NCI-H146 treated with DMSO at 0.1 percent for 48 hours (cell line): ENCODE results near the gene MCM5.
"Not testable (repeated sequence)": the region's sequence is repeated elsewhere in the genome, so short reads cannot be mapped to it uniquely, and the experiment has no call there.

Source experiments
- DNase-seq: peaks from one replicate; lab custom pipeline; 2025; ENCODE audit not compliant: unreplicated experiment; lab: John Stamatoyannopoulos, UW

Gene MCM5

DNA sequence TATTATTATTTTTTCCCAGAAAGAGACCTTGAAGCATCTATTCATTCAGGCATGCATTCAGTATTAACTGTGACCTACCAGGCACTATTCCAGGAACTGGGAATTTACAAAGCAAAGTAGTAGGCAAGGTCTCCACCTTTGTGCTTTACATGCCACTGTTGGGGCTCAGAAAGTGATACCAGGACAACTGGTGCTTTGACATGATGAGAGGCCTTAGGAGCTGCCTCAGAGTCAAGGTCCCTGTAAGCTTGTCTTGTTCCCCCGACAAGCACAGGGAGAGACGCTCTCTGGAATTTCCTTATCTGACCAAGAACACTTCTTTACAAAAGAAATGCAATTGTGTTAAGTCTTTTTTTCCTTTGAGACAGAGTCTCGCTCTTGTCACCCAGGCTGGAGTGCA lies 21.3 kb upstream of the MCM5 start:
- DNase-seq, result no peak

DNA sequence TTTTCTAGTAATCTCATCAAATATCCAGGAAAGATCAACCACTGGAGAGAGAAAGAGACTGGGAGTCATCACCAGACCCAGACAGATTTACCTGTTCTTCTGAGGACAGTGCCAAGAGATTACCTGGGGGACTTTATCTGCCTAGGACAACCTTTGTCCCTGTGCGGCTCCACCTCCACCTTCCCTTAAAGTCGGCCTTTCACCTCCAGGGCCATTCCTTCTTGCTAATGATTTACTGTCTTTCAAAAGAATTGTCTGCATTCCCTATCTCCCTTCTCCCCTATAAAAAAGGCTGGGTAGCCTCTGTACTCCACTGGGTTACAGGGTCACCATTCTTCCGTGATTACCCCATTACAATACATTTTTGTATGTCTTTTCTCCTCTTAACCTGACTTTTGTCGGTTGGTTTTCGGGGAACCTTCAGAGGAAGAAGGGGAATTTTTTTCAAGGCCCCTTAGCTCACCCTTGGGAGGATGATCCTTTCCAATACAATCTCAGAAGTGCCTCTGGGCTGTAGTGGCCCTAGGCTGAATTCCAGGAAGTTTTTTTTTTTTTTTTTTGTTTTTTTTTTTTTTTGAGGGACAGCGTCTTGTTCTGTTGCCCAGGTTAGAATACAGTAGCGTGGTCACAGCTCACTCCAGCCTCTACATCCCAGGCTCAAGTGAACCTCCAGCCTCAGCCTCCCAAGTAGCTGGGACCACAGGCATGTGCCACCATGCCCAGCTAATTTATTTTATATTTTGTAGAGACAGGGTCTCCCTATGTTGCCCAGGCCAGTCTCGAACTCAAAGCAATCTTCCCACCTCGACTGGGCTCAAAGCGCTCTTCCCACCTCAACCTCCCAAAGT lies 20.6 kb upstream of the MCM5 start:
- no peak for DNase-seq

DNA sequence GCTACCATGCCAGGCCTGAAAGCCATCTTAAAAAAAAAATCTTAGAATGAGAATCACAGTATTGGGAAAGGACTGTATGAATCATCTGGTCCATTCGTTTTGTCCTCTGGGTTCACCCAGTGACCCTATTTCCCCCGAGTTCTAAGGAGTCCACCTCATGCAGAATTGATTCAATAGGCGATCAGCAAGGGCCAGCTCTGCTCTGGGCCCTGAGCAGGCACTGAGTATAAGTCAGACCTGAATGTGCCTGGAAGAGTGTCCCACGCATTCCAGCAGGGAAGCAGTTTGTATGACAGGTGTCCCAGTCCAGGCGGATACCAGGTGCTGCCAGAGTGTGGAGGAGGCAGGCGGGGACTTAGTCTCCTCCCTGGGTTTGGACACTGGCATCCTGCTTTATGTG lies 19.9 kb upstream of the MCM5 start:
- no peak for DNase-seq

DNA sequence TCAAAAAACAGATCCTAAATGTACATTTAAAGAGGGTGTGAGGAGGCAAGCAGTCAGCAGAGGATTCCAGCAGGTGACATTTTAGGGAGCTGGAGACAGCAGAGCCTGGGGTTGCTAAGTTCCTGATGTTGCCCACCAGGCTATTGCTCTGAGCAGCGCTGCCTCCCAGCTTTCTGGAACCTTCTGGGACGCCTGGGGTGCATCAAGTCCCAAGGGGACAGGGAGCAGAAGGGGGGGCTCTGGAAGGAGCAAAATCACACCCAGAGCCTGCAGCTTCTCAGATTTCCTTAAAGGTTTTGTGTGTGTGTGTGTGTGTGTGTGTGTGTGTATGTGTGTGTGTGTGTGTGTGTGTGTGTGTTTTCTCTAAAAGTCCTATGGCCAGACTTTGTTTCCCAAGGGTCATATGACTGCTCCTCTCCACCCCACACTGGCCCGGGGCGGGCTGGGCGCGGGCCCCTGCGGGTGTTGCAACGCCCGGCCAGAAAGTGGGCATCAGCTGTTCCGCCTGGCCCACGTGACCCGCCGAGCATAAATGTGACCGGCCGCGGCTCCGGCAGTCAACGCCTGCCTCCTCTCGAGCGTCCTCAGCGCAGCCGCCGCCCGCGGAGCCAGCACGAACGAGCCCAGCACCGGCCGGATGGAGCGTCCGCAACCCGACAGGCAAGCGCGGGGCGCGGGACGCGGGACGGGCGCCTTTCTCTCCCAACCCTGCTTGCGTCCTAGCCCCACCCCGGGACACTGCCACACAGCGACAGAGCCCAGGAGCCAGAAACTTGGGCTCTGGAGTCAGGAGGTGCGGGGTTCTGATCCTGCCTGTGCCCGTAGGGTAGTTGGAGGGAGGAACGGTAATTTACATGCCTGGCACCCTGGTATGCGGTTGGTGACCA lies 19.2 kb upstream of the MCM5 start, which contains the start of gene HMOX1:
TSS of gene HMOX1 (plus strand) at position 560 of the 887 bp plus-strand sequence. CDS start at position 638, 78 bp downstream.
- peak; percentile 28 for DNase-seq

DNA sequence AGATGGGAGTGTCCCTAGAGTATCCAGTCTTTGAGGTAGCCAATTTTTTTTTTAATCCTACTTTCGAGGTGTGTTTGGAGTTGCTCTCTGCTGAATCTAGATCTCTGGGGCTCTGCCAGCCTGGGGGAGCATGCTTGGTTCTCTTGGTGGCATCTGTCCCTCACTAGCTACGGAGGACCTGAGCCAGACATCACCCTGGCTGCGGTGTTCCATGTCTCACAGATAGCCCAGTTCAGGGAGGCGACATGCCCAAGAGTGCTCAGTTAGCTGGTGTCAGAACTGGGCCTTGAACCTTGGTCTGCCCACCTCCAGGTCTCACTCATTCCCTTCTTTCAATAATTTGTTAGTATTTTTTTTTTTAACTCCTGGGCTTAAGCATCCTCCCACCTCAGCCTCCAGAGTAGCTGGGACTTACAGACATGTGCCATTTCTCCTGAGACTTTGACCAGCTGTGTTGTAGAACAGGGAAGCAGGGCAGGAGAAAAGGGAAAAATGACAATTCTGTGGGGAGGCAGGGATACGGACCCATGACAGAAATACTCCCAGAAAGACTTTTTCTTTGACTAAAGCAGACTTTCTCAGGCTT lies 18.4 kb upstream of the MCM5 start:
- no peak for DNase-seq

DNA sequence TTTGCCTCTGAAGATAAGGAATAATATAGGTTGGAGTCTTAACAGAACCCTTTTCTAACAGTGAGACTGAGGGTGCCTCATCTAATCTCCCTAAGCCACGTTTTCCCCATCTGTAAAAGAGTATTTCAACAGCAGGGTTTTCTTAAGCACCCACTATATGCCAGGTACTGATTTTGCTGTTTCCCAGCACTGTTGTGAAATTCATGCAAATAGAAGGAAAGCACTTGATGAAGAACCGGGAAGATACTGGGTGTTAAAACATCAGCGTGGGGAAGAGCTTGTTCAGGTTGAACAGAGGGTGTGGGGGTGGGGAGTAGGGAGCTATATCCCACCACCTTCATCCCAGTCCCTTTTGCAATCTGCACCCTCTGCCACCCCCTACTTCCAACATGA lies 16.3 kb upstream of the MCM5 start:
- DNase-seq, result no peak

DNA sequence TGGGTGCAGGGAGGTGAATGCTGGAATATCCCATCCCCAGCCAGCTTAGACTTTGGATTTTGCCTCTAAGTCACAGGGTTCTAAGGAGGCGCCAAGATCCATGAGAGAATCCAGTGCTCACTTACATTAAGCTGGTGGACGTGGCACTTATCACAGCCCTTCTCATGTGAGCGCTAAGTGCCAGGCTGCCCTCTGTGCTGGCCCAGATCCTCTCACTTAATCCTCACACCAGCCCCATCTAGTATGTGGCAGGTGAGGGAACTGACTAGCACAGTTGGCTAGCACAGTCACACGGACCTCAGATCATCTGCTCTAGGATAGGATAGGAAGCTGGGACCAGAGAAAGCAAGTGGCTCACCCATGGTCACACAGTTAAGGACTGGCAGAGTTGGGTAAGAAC lies 15.4 kb upstream of the MCM5 start:
- DNase-seq, result no peak

DNA sequence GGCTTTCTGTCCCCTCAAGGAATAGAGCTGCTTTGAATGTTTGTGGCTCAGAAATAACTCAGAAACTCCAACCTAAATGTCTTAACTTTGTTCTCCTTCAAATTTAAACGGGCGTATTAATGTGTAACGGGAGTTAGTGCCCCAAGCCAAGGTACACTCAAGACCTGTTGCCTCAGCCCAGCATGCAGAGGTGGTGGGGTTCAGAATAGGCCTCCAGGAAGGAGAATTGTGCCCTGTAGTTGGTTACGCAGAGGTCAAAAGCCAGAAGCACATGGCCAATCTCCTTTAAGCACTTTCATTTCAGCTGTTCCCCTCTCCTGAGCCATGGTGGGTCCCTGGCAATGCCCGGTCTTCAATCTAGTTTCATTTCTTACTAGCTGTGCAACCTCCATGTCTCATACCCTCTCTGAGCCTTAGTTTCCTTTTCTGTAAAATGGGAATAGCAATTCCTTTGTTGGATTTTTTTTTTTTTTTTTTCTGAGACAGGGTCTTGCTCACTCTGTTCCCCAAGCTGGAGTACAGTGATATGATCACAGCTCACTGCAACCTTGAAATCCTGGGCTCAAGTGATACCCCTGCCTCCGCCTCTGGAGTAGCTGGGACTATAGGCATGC lies 14.9 kb upstream of the MCM5 start:
- no peak for DNase-seq

DNA sequence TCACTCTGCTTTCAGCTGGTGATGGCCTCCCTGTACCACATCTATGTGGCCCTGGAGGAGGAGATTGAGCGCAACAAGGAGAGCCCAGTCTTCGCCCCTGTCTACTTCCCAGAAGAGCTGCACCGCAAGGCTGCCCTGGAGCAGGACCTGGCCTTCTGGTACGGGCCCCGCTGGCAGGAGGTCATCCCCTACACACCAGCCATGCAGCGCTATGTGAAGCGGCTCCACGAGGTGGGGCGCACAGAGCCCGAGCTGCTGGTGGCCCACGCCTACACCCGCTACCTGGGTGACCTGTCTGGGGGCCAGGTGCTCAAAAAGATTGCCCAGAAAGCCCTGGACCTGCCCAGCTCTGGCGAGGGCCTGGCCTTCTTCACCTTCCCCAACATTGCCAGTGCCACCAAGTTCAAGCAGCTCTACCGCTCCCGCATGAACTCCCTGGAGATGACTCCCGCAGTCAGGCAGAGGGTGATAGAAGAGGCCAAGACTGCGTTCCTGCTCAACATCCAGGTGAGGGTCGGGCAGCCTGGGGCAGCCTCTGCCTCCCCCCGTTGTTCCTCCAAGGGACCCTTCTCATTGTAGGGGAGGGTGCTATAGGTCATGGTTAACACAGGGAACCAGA lies 13.2 kb upstream of the MCM5 start:
- DNase-seq, result no peak

DNA sequence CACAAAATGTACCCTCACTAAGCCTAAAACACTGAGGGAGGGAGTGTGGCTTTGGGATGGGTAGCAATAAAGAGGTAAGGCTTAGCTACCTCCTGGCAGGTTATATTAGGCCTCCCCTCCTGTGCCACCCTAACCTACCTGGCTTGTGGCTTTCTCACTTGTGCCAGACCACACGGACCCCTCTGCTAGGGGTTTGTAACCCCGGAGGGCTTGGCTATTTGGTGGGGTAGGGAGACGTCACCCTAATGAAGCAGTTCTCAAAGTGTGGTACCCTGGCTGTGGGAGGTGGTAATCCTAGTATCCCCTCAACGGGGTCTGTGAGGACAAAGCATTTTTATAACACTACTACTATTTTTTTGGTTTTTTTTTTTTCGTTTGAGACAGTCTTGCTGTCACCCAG lies 9.0 kb upstream of the MCM5 start:
- DNase-seq, result no peak

DNA sequence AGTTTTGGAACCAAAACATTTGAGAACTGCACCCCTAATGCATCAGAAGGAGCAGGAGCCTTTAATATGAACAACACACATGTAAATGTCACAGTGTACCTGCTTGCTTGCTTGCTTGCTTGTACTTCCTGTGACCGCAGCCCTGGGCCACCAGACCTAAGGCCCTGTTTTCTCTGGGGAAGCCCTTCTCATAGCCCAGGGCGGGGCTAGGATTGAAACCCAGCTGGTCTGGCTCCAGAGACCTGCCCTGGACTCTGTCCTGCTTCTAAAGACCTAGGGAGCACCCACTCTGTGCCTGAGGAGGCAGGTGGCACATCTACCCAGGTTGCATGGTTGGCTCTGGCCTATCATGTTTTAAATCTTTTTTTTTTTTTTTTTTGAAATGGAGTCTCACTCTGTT lies 7.6 kb upstream of the MCM5 start:
- no peak for DNase-seq

DNA sequence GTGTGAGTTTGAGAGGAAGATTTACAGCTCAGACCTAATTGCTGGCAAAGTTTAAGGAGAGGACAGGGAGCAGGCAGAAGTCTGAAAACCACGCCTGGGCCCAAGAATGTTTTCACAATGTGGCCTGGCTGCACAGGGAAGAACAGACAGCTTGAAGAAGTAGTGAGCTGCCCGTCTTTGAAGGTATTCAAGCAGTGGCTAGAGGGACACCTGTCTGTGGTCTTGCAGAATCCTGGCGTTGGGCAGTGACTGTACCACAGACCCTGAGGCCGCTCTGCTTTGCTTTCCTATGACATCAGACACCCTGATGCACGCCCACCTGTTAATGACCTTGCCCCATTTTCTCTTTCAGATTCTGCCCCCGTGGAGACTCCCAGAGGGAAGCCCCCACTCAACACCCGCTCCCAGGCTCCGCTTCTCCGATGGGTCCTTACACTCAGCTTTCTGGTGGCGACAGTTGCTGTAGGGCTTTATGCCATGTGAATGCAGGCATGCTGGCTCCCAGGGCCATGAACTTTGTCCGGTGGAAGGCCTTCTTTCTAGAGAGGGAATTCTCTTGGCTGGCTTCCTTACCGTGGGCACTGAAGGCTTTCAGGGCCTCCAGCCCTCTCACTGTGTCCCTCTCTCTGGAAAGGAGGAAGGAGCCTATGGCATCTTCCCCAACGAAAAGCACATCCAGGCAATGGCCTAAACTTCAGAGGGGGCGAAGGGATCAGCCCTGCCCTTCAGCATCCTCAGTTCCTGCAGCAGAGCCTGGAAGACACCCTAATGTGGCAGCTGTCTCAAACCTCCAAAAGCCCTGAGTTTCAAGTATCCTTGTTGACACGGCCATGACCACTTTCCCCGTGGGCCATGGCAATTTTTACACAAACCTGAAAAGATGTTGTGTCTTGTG lies 6.6 kb upstream of the MCM5 start:
- DNase-seq, result no peak

DNA sequence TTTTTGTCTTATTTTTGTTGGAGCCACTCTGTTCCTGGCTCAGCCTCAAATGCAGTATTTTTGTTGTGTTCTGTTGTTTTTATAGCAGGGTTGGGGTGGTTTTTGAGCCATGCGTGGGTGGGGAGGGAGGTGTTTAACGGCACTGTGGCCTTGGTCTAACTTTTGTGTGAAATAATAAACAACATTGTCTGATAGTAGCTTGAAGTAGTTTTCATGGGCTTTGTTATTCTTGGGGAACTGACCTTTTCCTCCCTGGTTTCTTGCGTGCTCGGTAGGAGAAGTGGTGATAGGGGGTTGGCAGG lies 6.0 kb upstream of the MCM5 start:
- DNase-seq, result no peak

DNA sequence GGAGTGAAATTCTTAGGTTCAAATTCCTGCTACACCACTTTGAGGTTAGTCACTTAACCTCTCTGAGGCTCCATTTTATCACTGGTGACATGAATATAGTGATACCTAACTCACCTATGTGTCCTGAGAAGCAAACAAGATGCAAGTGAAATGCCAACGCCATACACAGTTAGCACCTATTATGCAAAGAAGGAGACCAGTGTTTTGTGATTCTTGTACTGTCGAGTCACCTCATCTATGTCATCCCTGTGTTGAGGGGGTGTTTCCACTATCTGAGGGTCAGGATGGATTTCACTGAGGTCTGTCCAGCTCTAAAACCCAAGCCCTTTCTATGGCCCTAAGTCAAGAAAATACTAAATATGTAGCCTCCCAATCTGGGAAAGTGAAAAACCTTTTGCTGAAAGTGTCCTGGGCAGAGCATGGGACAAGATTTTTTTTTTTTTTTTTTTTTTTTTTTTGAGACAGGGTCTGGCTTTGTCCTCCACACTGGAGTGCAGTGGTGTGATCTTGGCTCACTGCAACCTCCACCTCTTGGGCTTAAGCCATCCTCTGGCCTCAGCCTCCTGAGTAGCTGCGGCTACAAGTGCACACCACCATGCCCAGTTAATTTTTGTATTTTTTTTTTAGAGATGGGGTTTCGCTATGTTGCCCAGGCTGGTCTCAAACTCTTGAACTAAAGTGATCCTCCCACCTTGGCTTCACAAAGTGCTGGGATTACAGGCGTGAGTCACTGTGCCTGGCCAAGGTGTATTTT lies 5.0 kb upstream of the MCM5 start:
- DNase-seq, result no peak

DNA sequence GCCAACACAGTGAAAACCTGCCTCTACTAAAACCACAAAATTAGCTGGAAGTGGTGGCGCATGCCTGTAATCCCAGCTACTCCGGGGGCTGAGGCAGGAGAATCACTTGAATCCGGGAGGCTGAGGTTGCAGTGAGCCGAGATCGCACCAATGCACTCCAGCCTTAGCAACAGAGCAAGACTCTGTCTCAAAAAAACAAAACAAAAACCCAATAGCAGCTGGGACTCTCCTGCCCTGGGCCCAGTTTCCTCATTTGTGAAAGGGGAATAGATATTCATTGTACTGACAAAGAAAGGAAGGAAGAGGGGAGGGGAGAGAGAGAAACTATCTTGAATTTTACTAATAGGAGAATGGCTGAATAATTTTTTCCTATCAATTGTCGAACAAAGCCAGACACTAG lies 3.3 kb upstream of the MCM5 start:
- not testable (repeated sequence) for DNase-seq

DNA sequence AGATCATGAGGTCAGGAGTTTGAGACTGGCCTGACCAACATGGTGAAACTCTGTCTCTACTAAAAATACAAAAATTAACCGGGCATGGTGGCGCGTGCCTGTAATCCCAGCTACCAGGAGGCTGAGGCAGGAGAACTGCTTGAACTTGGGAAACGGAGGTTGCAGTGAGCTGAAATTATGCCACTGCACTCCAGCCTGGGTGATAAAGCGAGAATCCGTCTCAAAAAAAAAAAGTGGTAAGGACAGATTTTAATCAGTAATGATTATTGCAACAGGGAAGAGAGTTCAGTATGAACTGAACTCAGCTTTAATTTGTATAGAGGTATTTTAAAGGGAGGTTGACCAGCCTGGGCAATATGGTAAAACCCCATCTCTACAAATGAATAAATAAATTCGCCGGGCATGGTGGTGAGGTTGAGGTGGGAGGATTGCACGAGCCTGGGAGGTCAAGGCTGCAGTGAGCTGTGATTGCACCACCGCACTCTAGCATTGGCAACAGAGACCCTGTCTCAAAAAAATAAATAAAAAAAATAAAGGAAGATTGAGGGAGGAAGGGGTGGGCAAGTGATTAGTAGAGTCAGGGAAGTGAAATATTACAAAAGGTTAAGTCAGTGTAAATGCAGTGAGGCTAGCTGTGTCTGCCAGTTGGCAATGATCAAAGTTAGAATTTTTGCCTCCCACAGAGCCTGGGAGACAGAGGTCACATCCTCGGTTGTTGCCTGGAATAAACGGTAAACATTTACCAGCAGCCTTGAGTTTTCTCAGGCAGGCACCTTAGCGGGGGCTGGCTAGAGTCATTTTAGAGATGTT lies 2.6 kb upstream of the MCM5 start:
- no peak for DNase-seq

DNA sequence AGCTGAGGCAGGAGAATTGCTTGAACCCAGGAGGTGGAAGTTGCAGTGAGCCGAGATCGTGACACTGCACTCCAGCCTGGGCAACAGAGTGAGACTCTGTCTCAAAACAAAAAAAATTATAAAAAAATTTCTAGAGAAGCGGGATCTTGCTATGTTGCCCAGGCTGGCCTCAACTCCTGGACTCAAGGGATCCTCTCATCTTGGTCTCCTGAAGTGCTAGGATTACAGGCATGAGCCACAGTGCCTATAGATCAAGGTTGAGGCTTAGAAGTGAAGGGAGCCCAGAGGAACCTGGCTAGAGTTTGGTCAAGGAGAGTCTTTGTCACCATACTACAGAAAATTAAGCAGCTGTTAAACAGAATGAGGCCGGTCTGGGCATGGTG lies 1.4 kb upstream of the MCM5 start:
- no peak for DNase-seq

DNA sequence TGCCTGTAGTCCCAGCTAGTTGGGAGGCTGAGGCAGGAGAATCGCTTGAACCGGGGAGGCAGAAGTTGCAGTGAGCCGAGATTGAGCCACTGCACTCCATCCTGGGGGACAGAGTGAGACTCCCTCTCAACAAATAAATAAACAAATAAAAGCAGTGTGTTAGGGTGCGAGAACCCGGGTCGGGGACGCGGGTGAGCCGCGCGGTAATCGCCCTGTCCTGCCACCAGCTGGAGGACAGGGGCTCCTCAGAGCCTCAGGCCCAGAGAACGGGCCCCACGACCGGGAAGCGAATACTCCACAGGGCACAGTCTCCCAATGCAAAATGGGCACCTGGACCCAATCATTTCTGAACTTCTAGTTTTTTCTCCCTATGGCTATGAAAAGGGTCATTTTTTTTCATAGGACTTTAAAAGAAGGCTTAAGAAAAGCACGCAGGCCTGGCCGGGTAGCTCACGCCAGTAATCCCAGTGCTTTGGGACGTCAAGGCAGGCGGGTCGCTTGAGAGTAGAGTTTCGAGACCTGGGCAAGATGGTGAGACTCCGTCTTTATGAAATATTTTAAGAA lies 744 bp upstream of the MCM5 start:
- no peak for DNase-seq

DNA sequence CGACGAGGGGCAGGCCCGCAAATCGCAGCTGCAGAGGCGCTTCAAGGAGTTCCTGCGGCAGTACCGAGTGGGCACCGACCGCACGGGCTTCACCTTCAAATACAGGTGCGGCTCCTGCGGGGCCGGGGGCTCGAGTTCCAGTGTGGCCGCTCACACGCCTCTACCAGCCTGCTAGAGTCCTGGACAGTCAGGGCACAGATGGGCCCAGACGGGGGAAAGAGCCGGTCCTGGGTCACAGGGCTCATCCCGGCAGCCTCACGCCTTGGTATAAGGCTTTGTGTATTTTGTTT lies 506 bp downstream of the MCM5 start:
- no peak for DNase-seq
